Renal pelvis (tissue), 4 donors: ENCODE results near the gene CXCL17. TPM values are rescaled to one million over a fixed set of nuclear protein-coding genes. Genes with fewer than 3 reads are reported as not detected.
"Not testable (repeated sequence)": the region's sequence is repeated elsewhere in the genome, so short reads cannot be mapped to it uniquely, and the experiment has no call there.

Source experiments
- DNase-seq: peaks from one replicate; pipeline ENCODE4 v3.0.0-alpha.2; 2013
- polyA plus RNA-seq, 3 donors: library from polyadenylated mRNA; unstranded; fragments of 120-200 nt; gene quantifications; one replicate each; pipeline ENCODE4 v1.2.1, GENCODE V29; 2013; ENCODE audit not compliant: insufficient read length in 3 of 3

The CXCL17 gene
- polyA plus RNA-seq, 3 donors, result 0.11 to 0.22 TPM; not detected in 1

DNA sequence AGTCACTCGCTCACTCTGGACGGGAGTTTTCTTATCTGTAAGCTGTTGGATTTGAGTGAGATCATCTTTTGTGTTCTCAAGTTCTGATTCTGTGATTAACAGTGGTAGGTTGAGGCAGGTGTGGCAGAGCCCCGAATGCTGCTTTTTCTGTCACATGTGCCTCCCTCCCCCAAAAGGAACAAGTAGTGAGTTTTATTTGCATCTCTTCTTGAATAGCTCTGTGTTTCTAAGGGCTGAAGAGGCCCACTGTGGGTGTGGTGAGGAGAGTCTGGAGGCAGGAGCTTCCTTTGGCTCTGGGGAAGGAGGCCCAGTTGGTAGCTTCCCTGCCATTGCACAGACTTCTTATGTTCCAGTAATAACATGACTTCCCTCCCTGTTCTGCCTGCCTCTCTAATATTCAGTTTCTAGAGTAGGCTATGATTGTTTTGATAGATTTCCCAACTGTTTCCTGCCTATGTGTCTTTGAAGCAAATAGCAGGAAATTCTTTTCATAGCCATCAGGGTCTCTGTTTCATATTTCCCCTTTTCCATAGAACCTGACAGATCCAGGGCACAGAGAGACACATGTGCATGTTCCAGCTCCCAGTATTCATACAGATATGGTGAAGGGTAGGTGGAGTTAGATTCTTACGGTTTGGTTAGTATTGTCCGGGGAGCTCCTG, 23.9 kb upstream of the CXCL17 start:
- DNase-seq, result no peak

DNA sequence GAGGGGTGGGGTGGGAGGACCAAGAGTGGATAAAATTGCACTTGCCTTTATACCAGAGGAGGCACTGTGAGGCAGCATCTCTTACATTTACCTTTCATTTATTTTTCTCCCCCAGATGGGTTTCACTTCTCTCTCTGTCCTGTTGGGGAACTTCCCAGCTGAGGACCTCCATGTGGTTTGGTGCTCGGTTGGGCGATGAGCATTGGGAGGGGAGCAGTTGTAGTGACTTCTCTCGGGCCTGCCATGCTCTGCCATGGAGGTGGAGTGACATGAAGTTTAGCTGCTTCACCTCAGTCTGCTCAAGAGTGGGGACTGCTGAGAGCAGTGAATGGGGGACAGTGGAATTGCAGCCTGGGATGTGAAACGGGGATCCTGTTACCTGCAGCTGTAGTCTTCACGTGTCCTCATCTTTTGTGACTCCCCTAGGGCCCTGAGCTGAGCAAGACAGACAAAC, 23.1 kb upstream of the CXCL17 start:
- DNase-seq, result no peak

DNA sequence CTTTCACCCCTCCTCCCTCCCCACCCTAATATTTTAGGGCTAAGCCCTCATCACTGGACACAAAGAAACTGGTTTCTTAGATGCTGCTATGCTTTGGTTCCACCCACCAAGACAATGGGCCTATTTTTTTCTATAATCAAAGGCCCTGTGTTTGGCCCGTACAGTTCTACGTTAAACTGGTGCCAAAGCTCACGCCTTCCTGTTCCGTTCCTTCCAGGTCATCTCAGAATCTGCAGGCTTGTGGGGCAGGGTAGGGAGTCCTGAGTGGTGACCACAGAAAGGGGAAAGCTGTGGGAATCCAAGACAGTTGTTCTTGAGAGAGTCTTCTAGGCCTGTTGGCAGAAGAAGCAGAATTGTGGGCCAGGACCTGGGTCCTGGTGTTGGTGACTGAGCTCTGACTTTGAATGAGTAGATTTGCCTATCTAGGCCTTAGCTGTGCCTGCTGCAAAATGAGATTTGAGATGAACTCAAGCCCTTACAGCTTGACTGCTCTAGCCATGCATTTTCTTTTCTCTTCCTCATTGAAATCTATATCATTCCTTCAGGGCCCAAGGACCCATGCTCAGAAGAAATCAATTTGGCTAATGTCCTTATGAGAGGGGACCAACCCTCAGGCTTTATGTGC, 19.1 kb upstream of the CXCL17 start:
- no peak for DNase-seq

DNA sequence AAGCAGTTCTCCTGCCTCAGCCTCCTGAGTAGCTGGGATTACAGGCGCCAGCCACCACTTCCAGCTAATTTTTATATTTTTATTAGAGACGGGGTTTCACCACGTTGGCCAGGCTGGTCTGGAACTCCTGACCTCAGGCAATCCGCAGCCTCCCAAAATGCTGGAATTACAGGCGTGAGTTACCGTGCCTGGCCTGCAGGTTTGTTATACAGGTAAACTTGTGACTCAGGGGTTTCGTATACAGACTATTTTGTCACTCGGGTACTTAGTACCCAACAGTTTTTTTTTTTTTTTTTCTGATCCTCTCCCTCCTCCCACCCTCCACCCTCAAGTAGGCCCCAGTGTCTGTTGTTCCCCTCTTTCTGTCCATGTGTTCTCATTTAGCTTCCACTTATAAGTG, 18.5 kb upstream of the CXCL17 start:
- DNase-seq, result not testable (repeated sequence)

DNA sequence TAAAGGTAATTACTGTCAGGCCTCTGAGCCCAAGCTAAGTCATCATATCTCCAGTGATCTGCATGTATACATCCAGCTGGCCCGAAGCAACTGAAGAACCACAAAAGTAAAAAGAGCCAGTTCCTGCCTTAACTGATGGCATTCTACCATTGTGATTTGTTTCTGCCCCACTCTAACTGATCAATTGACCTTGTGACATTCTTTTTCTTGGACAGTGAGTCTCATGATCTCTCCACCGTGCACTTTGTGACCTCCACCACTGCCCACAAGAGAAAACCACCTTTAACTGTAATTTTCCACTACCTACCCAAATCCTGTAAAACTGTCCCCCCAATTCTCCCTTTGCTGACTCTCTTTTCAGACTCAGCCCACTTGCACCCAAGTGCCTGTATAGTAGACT, 17.2 kb upstream of the CXCL17 start:
- no peak for DNase-seq

DNA sequence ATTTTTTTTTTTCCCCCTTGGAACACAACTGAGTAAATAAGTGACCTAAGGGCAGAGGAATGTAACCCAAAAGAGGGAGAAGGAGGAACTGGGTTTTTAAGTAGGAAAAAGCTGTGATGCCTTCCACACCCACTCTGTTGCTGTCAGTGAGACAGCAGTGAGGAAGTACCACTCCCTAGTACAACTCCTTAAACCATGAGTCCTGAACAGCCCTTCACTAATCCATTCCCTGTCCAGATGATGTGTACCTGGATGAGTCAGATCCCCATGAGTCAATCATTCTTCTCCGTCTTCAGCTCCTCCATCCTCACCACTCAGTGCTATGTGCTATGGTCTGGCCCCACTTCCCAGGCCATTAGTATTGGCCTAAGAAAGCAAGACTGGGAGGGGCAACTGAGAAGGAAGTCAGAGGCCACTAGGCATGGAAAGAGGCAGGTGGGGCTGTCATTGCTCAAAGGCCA, 12.9 kb upstream of the CXCL17 start:
- DNase-seq, result no peak

DNA sequence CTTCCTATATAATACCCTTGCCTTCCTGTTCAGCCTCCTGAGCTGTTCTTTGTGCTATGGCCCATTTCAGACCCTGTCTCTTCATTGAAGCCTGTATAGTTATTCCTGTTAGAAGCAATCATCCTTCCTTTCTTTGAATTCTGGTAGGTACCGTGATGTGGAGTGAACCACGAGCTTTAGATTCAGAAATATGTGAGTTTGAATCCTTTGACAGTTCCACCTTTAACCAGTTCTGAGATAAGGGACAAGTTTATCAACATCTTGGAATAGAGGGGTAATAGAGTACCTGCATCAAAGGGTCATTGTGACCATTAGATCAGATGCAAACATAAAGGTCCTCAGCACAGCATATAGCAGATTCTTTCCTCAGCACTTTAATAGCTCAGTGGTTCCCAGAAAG, 12.3 kb upstream of the CXCL17 start:
- DNase-seq, result no peak

DNA sequence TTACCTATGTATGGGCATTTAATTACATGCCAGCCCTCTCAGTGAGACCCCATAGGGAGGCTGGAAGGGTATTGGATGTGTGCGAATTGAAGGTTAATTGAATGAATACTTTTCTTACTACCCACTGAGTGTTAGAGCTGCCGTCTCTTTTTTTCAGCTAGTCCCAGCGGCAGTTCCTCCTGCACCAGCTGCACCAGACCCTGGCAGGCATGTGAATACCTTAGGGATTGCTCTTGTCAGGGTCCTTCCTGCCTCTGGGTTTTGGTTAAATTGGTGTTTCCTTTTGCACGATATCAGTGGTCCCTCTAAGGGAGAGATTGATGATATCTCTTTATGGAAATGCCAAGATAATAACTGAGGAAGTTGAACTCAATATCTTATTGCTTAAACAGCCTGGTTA, 9.8 kb upstream of the CXCL17 start:
- no peak for DNase-seq

DNA sequence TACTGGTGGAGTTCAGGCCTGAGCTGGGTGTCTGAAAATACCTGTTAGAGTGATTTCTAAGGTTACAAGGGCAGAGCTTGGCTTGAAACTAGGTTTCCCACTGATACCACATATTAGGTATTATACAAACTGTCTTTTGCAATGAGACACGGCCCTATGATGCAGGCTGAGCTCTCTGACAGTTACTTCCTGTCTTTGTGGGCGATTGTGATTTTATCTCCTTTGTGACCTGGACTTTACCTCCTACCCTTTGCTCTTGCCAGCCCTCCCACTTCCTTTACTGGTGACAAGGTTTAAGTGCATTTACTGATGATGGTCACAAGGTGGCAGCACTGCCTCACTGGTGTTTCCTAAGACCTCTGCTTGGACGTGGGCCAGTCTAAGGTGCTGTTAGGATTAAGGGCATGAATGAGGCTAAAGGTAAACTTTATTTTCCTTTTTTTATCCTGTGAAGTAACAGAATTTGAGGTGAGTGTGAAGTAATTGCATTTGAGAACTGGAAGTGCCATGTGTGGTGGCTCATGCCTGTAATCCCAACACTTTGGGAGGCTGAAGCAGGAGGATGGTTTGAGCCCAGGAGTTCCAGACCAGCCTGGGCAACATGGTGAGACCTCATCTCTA, 7.7 kb upstream of the CXCL17 start:
- DNase-seq, result peak; percentile 75

DNA sequence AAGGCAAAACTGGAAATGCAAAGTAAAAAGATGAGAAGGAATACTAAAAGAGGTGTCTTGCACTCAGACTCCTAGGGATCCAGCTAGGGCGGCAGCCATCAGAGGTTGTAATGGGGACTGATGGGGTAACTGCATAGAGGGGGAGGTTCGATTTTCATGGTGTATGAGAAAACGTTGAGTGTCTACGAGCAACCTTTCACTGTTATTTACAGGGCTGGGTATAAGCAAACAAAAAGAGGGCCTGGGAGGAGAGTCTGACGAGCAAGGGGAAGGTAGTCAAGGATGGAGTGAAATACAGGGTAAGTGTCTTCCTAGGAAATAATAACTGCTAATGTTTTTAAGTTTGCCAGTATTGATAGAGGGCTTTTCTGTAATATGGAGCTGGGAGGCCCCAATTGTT, 5.6 kb upstream of the CXCL17 start:
- not testable (repeated sequence) for DNase-seq

DNA sequence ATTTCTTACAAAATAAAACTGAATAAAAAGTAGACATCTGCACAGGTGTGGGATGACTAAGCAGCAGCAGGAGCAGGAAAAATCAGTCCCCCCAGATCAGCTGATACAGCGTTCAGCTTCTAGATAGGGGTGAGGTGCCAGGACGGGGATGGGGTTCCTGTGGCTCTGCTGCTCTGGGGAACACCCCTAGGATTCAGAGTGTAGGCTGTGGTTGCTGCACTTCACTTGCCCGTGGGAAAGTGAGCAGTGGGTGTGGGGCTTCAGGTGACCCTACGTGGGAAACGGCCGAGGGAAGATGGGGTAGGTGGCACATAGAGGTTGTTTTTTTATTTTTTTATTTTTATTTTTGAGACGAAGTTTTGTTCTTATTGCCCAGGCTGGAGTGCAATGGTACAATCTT, 3.2 kb upstream of the CXCL17 start:
- DNase-seq, result no peak

DNA sequence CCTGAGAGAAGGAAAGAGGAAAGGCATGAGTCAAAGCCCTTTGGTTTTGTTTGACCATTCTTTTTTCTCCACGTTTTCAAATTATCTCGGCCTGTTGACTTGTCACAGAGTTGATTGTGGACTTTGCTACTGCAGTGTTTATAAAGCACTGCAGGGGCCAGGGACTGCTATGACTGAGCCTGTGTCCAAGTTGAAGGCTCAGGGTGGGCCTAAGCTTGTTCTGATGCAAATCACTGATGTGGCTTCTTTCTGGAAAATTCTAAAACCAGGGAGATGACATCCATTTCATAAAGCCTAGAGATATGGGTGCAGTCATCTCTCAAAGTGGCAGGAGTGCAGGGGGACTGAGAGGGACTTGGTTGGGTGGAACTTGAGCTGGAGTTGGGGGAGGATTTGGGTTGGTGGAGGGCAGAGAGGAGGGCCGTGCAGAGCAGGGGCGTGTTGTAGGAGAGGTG, 1.2 kb upstream of the CXCL17 start:
- DNase-seq, result no peak

DNA sequence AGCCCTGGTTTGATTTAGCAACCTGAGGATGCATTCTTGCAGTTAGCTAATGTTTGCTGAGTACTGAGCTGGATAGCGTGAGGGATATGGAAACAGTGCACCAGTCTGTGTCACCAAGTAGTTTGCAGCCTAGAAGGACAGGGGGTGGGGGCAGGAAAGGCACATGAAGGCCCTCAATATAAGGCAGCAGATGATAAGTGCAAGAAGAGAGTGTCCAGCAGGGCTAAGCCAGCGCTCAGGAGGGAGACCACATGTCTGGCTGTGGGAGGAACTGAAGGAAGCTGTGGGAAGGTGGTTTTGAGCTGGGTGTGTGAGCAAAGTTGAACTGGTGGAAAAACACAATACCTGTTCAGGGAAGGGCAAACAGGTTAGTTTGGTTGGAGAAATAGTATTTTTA, 1.7 kb downstream of the CXCL17 start:
- DNase-seq, result no peak

DNA sequence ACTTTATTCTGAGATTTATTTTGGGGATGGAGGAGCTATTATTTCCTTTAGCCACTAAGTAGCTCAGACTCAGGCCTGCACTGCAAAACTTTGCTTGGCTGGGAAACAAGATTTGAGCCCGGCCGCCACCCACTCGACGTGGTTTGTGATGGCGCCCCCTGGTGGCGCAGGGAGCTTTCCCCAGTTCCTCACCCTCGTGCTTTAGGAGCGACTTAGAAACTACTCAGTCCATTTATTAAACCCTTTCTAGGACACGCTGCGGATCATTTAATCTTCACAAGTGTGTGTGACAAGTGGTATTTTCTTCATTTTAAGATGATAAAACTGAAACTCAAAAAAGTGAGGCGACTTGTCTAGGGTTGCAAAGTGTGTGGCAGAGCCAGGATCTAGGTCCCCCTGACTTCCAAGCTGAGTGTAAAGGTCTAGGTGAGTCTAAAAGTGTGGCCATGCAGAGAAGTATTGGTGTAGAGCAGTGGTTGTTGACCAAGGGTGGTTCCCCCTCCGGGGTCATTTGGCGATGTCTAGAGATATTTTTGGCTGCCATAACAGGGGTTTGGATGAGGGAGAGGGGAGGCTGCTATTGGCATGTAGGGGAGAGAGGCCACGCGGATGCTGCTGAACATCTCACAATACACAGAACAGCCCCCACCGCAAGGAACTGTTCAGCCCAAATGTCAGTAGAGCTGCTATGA, 2.2 kb downstream of the CXCL17 start:
- no peak for DNase-seq

DNA sequence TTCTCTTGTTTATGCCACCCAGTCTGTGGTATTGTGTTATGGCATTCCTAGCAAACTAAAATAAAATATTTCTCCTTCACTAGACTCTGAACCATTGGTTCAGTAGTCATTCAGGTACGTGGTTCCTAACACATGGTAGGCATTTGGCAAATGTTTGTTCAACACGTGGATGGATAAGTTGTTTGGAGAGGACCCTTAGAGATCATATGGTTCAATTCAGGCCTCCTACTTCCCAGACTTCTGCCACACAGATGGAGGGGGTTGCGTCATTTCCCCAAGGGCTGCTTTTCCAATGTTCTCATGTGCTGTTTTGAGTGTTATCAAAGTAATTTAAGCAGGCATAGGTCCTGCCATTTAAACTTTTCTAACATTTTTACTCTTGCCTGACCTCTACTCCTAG, 6.7 kb downstream of the CXCL17 start:
- DNase-seq, result no peak

DNA sequence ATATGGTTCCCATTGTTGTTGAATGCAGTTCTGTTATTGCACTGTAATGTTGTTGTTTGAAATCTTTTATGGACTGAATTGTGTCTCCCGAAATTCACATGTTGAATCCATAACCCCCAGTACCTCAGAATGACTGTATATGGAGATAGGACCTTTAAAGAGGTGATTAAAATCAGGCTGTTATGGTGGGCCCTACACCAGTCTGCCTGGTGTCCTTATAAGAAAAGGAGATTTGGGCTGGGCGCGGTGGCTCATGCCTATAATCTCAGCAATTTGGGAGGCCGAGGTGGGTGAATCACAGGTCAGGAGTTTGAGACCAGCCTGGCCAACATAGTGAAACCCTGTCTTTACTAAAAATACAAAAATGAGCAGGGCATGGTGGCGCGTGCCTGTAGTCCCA, 7.4 kb downstream of the CXCL17 start:
- DNase-seq, result no peak

DNA sequence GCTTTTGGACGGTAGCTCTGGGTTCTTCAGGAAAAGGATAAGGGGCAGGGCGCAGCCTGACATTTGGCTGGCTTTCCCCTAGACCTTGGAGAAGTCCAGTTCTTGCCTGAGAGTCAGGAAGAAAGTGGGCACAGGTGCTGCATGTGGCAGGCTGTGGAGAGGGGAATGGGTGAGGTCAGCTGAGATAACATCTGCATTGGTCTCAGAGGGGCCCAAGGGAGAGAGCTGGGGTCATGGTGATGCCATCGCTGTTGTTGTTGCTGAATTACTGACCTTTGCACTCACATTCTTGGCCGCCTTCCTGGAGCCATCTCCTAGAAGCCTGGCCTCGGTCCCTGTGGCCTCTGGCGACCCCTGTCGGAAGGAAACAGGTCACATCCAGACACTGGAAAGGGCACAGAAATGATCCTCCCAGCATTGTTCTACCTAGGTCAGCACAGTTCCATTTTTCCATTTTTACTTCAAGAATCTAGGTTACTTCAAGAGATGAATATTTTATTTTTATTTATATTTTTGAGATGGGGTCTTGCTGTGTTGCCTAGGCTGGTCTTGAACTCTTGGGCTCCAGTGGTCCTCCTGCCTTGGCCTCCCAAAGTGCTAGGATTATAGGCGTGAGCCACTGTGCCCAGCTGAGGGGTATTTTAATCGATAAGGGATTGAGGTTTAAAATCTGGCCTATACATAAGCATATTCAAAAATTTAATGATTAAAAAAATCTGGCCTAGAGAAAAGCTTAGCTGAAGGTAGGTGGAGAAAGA, 9.1 kb downstream of the CXCL17 start:
- peak; percentile 65 for DNase-seq

DNA sequence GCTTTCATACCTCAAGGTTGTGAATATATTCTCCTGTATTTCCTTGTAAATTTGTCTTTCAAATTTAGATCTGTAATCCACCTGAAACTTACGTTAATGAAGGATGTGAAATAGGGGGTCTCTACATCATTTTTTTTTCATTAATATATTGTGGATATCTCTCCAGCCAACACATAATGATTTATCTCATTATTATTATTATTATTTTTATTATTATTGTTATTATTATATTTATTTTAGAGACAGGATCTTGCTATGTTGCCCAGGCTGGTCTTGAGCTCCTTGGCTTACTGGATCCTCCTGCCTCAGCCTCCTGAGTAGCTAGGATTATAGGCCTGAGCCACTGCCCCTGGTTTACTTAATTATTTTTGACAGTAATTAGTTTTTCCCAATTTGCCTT, 11.3 kb downstream of the CXCL17 start:
- no peak for DNase-seq

DNA sequence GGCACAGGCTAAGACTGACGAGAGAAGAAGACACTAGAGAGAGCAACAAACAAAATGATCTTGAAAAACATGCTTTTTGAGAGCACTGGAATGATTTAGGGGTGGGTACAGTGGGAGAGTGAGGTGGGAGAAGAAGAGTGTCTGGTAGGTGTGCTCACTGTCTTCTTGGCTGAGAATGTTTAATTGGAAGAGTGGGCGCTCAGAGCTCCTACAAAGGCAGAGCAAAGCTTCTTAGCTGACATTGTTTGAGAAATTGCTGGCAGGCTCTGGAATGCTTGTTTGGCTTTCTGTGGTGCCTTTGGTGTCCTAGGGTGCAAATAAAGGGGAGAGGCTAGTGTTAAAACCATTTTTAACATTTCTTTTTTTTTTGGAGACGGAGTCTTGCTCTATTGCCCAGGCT, 14.1 kb downstream of the CXCL17 start:
- no peak for DNase-seq

DNA sequence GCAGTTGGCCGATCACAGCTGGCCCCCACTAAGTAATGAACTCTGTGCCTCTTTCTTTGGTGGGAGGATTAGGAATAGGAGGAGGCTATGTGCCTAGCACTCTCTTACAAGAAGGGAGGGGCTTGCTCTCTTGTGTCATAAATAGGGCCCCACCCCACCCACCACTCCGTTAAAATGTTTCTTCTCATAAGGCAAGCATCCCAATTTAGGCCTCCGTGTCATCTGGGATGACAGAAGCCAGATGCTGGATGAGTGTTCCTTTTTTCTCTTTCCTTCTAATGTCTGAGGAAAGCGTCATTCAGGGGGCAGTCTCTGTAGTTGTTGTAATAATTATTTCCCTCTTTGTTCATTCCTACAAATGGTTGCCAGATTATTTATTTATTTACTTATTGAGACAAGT, 15.4 kb downstream of the CXCL17 start, which contains the start of gene LIPE:
LIPE (minus strand) TSS at position 76 of the 400 bp plus-strand sequence. CDS start 239 bp downstream, outside the sequence.
- peak; percentile 76 for DNase-seq

DNA sequence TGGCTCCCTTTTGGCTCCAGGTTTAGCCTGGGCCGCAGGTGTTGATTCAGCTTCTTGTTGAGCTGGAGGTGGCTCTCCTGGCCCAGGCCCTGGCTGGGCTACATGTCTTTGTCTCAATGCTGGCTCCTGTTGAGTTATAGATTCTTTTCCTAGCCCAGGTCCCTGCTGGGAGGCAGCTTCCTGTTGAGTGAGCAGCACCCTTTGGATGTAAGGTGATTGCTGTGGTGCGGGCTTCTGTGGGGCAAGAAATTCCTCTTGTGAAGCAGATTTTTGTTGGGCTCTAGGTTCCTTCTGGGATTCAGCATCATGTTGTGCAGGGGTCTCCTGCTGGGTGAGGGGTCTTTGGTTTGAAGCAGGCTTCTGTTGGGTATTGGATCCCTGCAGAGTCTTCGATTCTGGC, 16.1 kb downstream of the CXCL17 start:
- no peak for DNase-seq

DNA sequence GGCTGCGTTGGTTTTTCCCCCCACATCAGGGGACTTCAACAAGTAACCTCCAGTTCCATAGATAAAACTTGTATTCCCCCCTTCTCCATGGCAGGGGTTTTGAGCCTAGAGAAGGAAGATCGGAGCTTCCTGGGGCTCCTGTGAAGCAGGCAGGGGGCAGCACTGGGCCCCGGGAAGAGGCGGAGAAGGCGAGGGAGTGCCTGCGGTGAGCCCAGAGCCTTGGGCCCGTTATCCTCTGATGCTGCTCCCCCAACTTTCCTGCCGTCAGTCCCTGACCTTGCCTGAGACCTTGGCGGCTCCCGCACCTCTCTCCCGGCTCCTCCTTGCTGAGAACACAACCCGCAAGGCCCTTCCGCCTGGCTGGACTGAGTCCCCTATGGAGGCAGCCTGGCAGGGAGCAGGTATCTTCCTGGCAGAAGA, 18.0 kb downstream of the CXCL17 start:
- DNase-seq, result no peak
